Measurements from ENCODE around the gene TBX1.

- TF ChIP-seq ZNF367 (CRISPR knock-in tag; IDR thresholded peaks at IDR 0.05; ENCODE audit: borderline replicate concordance) (no peak), BRCA1 (CRISPR knock-in tag; IDR thresholded peaks at IDR 0.05) (no peak), JUND (CRISPR knock-in tag; IDR thresholded peaks at IDR 0.05) (no peak), RFX5 (IDR thresholded peaks at IDR 0.05; ENCODE audit: low read depth, low read length) (no peak), ZNF432 (CRISPR knock-in tag; IDR thresholded peaks at IDR 0.05; ENCODE audit: borderline replicate concordance) (no peak), POLR2A (IDR thresholded peaks at IDR 0.05; ENCODE audit: insufficient read depth in 1 of 2, low read depth in 2 of 2, low read length in 2 of 2) (no peak), MAX (IDR thresholded peaks at IDR 0.05) (no peak), ETV5 (CRISPR knock-in tag; IDR thresholded peaks at IDR 0.05; ENCODE audit: borderline replicate concordance) (no peak), POLR2AphosphoS5 (IDR thresholded peaks at IDR 0.05; ENCODE audit: low read depth, low read length) (no peak), GMEB1 (CRISPR knock-in tag; IDR thresholded peaks at IDR 0.05; ENCODE audit: borderline replicate concordance) (no peak)
Measured at GRCh38 chr22:19744350-19745006, 16.1 kb upstream of the TBX1 start.
